HEK293 (cell line): Measurements from ENCODE around the gene EMD.
"Not testable (repeated sequence)": the region's sequence is repeated elsewhere in the genome, so short reads cannot be mapped to it uniquely, and the experiment has no call there.

ENCODE experiments used
- CTCF ChIP-seq: fragments of 450-650 bp; formaldehyde crosslinking; IDR thresholded peaks from 2 replicates; pipeline ENCODE4 v1.5.1; 2016; ENCODE audit warnings: missing biosample characterization, missing genetic modification characterization
- FEZF1 ChIP-seq: fragments of 450-650 bp; formaldehyde crosslinking; IDR thresholded peaks from 2 replicates; pipeline ENCODE4 v1.5.1; 2016; ENCODE audit warnings: missing biosample characterization, missing genetic modification characterization
- IKZF3 ChIP-seq: fragments of 450-650 bp; IDR thresholded peaks from 2 replicates; pipeline ENCODE4 v1.5.0; 2018; ENCODE audit warnings: missing biosample characterization, mild to moderate bottlenecking, missing genetic modification characterization, moderate library complexity
- KLF16 ChIP-seq: fragments of 450-650 bp; formaldehyde crosslinking; IDR thresholded peaks from 2 replicates; pipeline ENCODE4 v1.5.1; 2017; ENCODE audit warnings: missing biosample characterization, missing genetic modification characterization
- PRDM10 ChIP-seq: fragments of 450-650 bp; formaldehyde crosslinking; IDR thresholded peaks from 2 replicates; pipeline ENCODE4 v1.5.1; 2016; ENCODE audit warnings: missing biosample characterization, missing genetic modification characterization
- REST ChIP-seq: fragments of 450-650 bp; formaldehyde crosslinking; IDR thresholded peaks from 2 replicates; pipeline ENCODE4 v1.5.1; 2016; ENCODE audit warnings: missing biosample characterization, missing genetic modification characterization
- ZBTB11 ChIP-seq: fragments of 450-650 bp; formaldehyde crosslinking; conservative IDR thresholded peaks from 2 replicates; pipeline ENCODE4 v1.5.1; 2016; ENCODE audit warnings: low read depth, missing biosample characterization, missing genetic modification characterization
- ZBTB49 ChIP-seq: fragments of 450-650 bp; formaldehyde crosslinking; IDR thresholded peaks from 2 replicates; pipeline ENCODE4 v1.5.1; 2016; ENCODE audit warnings: missing biosample characterization, missing genetic modification characterization, low read depth
- ZEB2 ChIP-seq: fragments of 450-650 bp; formaldehyde crosslinking; IDR thresholded peaks from 2 replicates; pipeline ENCODE4 v1.5.1; 2016; ENCODE audit warnings: missing biosample characterization, missing genetic modification characterization
- ZNF544 ChIP-seq: fragments of 450-650 bp; formaldehyde crosslinking; IDR thresholded peaks from 2 replicates; pipeline ENCODE4 v1.5.0; 2017; ENCODE audit warnings: missing biosample characterization, missing genetic modification characterization
- ZNF639 ChIP-seq: fragments of 450-650 bp; formaldehyde crosslinking; IDR thresholded peaks from 2 replicates; pipeline ENCODE4 v1.5.1; 2016; ENCODE audit warnings: missing biosample characterization, missing genetic modification characterization
- ZSCAN16 ChIP-seq: fragments of 450-650 bp; formaldehyde crosslinking; IDR thresholded peaks from 2 replicates; pipeline ENCODE4 v1.5.1; 2016; ENCODE audit warnings: missing biosample characterization, missing genetic modification characterization

- TF ChIP-seq REST; FEZF1 (tag by site-specific recombination); ZNF639 (tag by site-specific recombination); ZBTB11 (tag by site-specific recombination); KLF16 (tag by site-specific recombination); IKZF3 (tag by site-specific recombination); CTCF; ZBTB49 (tag by site-specific recombination); PRDM10 (tag by site-specific recombination); ZSCAN16 (tag by site-specific recombination); ZEB2 (tag by site-specific recombination); ZNF544 (tag by site-specific recombination): not testable (repeated sequence)
Measured at GRCh38 chrX:154400369-154400817, 21.3 kb downstream of the EMD start.
